Muscle of leg (tissue), 11 donors: ENCODE results near the gene FRMD4A. TPM values are rescaled to one million over a fixed set of nuclear protein-coding genes. Genes with fewer than 3 reads are reported as not detected.
A peak's percentile ranks its signal among the peaks of the same experiment; 100 is the strongest.
"Not testable (repeated sequence)": the region's sequence is repeated elsewhere in the genome, so short reads cannot be mapped to it uniquely, and the experiment has no call there.

Source experiments
- DNase-seq: peaks from one replicate; pipeline ENCODE4 v3.0.0; 2013
- H3K27ac ChIP-seq: one replicate; pipeline ENCODE4 v1.5.1; 2013; ENCODE audit warnings: mild to moderate bottlenecking, low read length, control low read depth
- H3K27me3 ChIP-seq: one replicate; pipeline ENCODE4 v1.6.1; 2013; ENCODE audit warnings: low read length; ENCODE audit not compliant: control insufficient read depth, insufficient read depth
- H3K36me3 ChIP-seq: one replicate; pipeline ENCODE4 v1.6.1; 2013; ENCODE audit warnings: low read length; ENCODE audit not compliant: control insufficient read depth, insufficient read depth
- H3K4me1 ChIP-seq: one replicate; pipeline ENCODE4 v1.6.1; 2013; ENCODE audit warnings: low read length; ENCODE audit not compliant: control insufficient read depth, insufficient read depth
- H3K4me3 ChIP-seq: one replicate; pipeline ENCODE4 v1.5.1; 2013; ENCODE audit warnings: low read length, control low read depth
- H3K9me3 ChIP-seq: replicated peaks from 2 replicates; pipeline ENCODE4 v1.6.1; 2013; ENCODE audit warnings: low read depth, low read length; ENCODE audit not compliant: control insufficient read depth
- WGBS: methylation state at CpG from one replicate; pipeline ENCODE4 v1.1.5; 2013; ENCODE audit warnings: missing lambda C conversion rate; ENCODE audit not compliant: insufficient coverage; 5-methylcytosine and 5-hydroxymethylcytosine counted together
- polyA plus RNA-seq, 8 donors: library from polyadenylated mRNA; unstranded; fragments of 120-200 nt; gene quantifications; one replicate each; pipeline versions ENCODE4 v1.2.1 to v1.2.3, GENCODE V29; 2013; ENCODE audit warnings: inconsistent platforms in 1 of 8, low replicate concordance in 1 of 8; ENCODE audit not compliant: insufficient read length in 8 of 8, insufficient read depth in 1 of 8
- total RNA-seq: library from RNA; stranded (reverse); fragments of 120-200 nt; gene quantifications from one replicate; pipeline ENCODE4 v1.2.4, GENCODE V29; 2013

The FRMD4A gene
- total and polyA plus RNA-seq, 9 donors, result 29.1 to 53.1 (median 42.0) TPM

DNA sequence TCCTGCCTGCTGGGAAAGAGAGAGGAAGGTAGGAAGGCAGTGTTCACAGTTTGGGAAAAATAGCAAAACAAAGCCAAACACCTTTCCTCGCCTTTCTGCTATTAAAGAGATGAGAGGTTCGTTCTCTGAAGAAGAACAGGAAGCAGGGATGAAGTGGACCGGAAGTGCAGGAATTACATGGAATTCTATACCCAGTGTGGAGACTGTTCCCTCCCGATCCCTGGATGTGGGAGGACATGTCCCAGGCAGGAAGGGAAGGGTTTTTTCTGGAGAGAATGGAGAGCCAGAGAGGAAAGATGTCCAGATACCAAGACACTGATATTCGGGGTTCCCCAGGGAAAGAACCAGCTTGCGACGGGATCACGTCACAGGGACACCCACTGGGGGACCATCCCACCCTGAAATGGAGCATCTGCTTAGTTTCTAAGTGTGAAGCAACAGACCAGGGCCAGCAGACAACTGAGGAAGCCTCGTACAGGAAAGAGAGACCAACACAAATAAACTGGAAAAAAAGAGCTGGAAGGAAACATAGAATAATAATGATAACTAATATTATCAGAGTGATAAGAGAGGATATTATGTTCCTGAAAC is 556.3 kb downstream of the FRMD4A start:
- 75% methylated on average over 5 of the region's 9 CpGs for WGBS
- peak overlapping the region; percentile 22 for H3K27ac ChIP-seq
- H3K4me3 ChIP-seq, result no peak overlapping the region
- no peaks in the 10 kb centered on the region for H3K9me3 ChIP-seq
- H3K4me1 ChIP-seq, result peaks cover 12% of the 10 kb centered on the region
- DNase-seq, result no peak
- no peaks in the 10 kb centered on the region for H3K27me3 ChIP-seq
- H3K36me3 ChIP-seq, result no peaks in the 10 kb centered on the region

- H3K27me3 ChIP-seq, result no peaks in the 10 kb centered on the region
- H3K4me1 ChIP-seq, result peaks cover 12% of the 10 kb centered on the region
- DNase-seq, result no peak
- H3K9me3 ChIP-seq, result no peaks in the 10 kb centered on the region
- H3K4me3 ChIP-seq, result no peak overlapping the region
- no peaks in the 10 kb centered on the region for H3K36me3 ChIP-seq
- WGBS, result 49% methylated on average over 8 of the region's 13 CpGs
- peak overlapping the region; percentile 13 for H3K27ac ChIP-seq
Observed at GRCh38 chr10:13773496-13774170, 557.1 kb downstream of the FRMD4A start.

DNA sequence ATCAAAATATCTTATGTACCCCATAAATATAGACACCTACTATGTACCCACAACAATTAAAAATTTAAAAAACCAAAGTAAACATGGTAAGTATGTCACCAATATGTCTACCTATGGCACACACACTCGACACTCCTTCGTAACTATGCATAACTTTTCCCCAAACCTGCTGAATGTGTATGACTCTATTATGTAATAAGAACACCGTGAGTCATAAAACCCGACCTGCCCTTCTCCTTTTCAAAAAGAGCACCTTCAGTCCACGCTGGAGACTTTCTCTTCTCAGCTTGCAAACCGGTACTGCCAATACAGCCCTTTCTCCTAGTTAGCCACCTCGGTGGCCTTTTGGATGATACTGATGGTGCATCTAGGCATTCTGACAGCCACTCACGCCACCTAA is 557.7 kb downstream of the FRMD4A start:
- no peak for DNase-seq
- no peak overlapping the region for H3K4me3 ChIP-seq
- 76% methylated on average over 2 of the region's 8 CpGs for WGBS
- H3K4me1 ChIP-seq, result peaks cover 12% of the 10 kb centered on the region
- H3K27ac ChIP-seq, result peak overlapping the region; percentile 13
- H3K36me3 ChIP-seq, result no peaks in the 10 kb centered on the region
- no peaks in the 10 kb centered on the region for H3K9me3 ChIP-seq
- H3K27me3 ChIP-seq, result no peaks in the 10 kb centered on the region

- H3K27ac ChIP-seq, result no peak overlapping the region
- no peaks in the 10 kb centered on the region for H3K27me3 ChIP-seq
- H3K9me3 ChIP-seq, result no peaks in the 10 kb centered on the region
- WGBS, result no CpG with 5 or more reads among the region's 4 CpGs
- H3K4me1 ChIP-seq, result peaks cover 12% of the 10 kb centered on the region
- H3K4me3 ChIP-seq, result no peak overlapping the region
- no peak for DNase-seq
- H3K36me3 ChIP-seq, result no peaks in the 10 kb centered on the region
Observed at GRCh38 chr10:13771992-13772391, 558.7 kb downstream of the FRMD4A start.

DNA sequence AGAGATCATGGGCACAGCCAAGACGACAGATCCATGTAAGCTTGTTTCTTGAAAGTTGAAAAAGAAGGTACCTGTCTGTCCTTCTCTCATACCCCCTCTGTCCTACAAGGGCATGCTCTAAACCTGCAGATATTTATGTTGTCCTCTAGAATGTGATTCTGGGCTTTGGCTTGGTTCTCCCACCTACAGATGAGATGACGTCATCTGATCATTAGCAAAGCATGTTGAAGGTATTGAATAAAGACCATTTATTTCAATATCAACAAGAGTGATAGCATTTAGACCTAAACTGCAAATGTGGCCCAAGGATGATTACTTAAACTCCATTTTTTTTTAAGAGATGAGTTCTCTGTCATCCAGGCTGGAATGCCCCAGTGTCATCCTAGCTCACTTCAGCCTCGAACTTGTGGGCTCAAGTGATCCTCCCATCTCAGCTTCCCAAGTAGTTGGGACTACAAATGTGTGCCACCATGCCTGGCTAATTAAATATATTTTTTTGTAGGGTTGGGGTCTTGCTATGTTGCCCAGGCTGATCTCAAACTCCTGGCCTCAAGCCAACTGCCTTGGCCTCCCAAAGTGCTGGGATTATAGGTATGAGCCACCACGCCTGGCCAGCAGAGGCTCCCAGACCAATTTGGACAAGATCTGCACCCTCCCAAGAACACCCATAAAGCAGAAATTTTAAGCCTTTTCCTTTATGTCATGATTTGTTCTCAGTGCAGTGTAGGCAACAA is 559.8 kb downstream of the FRMD4A start:
- peaks cover 12% of the 10 kb centered on the region for H3K4me1 ChIP-seq
- no CpG with 5 or more reads among the region's 4 CpGs for WGBS
- H3K36me3 ChIP-seq, result peaks cover 3% of the 10 kb centered on the region
- H3K4me3 ChIP-seq, result no peak overlapping the region
- no peak overlapping the region for H3K27ac ChIP-seq
- no peaks in the 10 kb centered on the region for H3K27me3 ChIP-seq
- DNase-seq, result no peak
- H3K9me3 ChIP-seq, result no peaks in the 10 kb centered on the region

DNA sequence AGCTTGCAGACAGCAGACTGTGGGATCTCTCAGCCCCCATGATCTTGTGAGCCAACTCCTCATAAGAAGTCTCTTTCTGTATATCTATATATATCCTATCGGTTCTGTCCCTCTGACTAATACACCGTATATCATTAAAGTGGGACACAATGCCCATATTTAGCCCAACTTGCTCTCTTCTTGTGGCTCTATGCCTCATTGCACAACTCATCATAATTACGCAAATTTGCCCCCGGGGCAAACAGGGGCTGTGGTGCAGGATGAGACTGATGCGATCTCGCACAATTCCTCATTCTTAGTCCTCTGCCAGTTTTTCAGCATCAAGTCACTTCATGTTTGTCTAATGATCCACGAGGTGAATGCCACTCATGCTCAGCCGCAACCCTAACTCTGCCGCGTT is 560.8 kb downstream of the FRMD4A start:
- Histone ChIP-seq H3K36me3 (peaks cover 3% of the 10 kb centered on the region), H3K4me3 (no peak overlapping the region), H3K27me3 (no peaks in the 10 kb centered on the region), H3K9me3 (no peaks in the 10 kb centered on the region), H3K4me1 (peaks cover 19% of the 10 kb centered on the region), H3K27ac (no peak overlapping the region)
- WGBS, result 89% methylated on average over 7 of the region's 10 CpGs
- DNase-seq, result no peak

DNA sequence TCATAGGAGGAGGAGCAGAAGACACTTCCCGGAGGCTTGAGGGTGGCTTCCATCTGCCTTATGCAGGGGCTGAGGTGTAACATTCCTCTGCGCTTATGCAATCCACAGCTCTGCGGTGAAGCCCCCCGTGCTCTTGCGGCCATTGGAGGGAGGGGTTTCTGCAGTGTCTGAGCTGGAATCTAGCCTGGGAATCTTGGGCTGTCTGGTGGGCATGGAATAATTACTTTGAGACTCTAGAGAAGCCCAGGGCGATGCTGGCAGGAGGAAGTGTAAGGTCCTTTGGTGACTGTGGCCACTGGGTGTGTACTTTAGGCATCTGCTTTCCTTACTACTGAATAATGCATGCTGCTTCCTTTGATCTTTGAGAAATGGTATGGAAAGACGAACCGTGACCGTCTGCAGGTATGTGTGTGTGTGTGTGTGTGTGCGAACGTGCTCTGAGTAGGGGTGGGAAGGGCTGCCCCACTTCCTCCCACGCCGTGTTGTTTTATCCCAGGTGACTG is 563.0 kb downstream of the FRMD4A start:
- H3K27me3 ChIP-seq, result no peaks in the 10 kb centered on the region
- peaks cover 8% of the 10 kb centered on the region for H3K4me1 ChIP-seq
- DNase-seq, result no peak
- peaks cover 3% of the 10 kb centered on the region for H3K36me3 ChIP-seq
- H3K27ac ChIP-seq, result no peak overlapping the region
- no peak overlapping the region for H3K4me3 ChIP-seq
- 51% methylated on average over 5 of the region's 13 CpGs for WGBS
- H3K9me3 ChIP-seq, result no peaks in the 10 kb centered on the region

DNA sequence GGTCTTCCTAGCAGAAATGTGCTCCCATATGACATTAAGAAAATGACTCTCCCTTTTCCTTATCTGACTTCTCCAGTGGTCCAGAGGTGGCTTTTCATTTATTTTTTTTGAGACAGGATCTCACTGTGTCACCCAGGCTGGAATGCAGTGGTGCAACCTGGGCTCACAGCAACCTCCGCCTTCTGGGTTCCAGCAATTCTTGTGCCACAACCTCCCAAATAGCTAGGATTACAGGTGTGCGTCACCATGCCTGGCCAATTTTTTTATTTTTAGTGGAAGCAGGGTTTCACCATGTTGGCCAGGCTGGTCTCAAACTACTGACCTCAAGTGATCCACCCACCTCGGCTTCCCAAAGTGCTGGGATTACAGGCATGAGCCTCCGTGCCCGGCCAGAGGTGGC is 563.6 kb downstream of the FRMD4A start:
- not testable (repeated sequence) for H3K36me3 ChIP-seq

GRCh38 chr10:13765641-13766341 is 564.9 kb downstream of the FRMD4A start:
- H3K27ac ChIP-seq, result no peak overlapping the region
- 30% methylated on average over 2 of the region's 19 CpGs for WGBS
- peaks cover 3% of the 10 kb centered on the region for H3K36me3 ChIP-seq
- H3K9me3 ChIP-seq, result no peaks in the 10 kb centered on the region
- H3K27me3 ChIP-seq, result no peaks in the 10 kb centered on the region
- H3K4me3 ChIP-seq, result no peak overlapping the region
- DNase-seq, result peak; percentile 64
- peaks cover 8% of the 10 kb centered on the region for H3K4me1 ChIP-seq

More for the DNA sequence above, 563.6 kb downstream of the FRMD4A start:
- not testable (repeated sequence) for H3K27ac ChIP-seq, H3K4me1 ChIP-seq, H3K4me3 ChIP-seq, H3K27me3 ChIP-seq, H3K9me3 ChIP-seq, DNase-seq
- 60% methylated on average over 1 of the region's 5 CpGs for WGBS
